Stimulated activated naive CD4-positive, alpha-beta T cell (primary cell): ENCODE data around the gene SOST.

Source experiments
- DNase-seq, 6 experiments: peaks; one replicate each; lab custom pipeline; 2025; lab: John Stamatoyannopoulos, UW

SOST gene

DNA sequence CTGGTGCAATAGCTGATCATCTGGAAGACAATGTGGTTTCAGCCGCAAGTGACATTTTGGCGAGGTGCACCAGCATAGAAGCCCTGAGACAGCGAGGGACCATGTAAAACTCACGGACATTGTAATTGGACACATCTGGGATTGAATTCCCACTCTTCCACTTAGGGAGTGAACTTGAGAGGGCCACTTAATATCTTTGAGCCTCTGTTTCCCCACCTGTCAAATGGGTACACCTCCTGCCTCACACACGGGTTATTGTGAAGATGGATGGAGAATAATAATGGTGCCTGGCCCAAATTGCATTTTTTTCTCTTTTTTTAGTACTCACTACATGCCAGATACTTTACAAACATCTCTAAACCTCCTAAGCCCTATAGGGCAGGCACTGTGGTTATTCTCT is 51.4 kb downstream of the SOST start:
- no peak for DNase-seq

GRCh38 chr17:43706235-43706634 is 52.4 kb downstream of the SOST start:
- no peak for DNase-seq
